ENCODE measurements around the gene PHOX2B.

The PHOX2B gene

GRCh38 chr4:41748571-41749475, at the start of gene PHOX2B:
TSS of gene PHOX2B (minus strand) at chr4:41748725. CDS start at chr4:41748610, 115 bp downstream.
- DNase-seq, result no peak

- DNase-seq, result no peak
Measured at GRCh38 chr4:41797260-41797659, 48.7 kb upstream of the PHOX2B start.

GRCh38 chr4:41796545-41797210, 48.2 kb upstream of the PHOX2B start:
- DNase-seq, result no peak

- DNase-seq, result no peak
Measured at GRCh38 chr4:41795796-41796385, 47.4 kb upstream of the PHOX2B start.

- no peak for DNase-seq
Measured at GRCh38 chr4:41792166-41792565, 43.6 kb upstream of the PHOX2B start.

GRCh38 chr4:41791557-41791956, 43.0 kb upstream of the PHOX2B start:
- no peak for DNase-seq

- no peak for DNase-seq
Measured at GRCh38 chr4:41787931-41788330, 39.4 kb upstream of the PHOX2B start.

GRCh38 chr4:41785665-41786064, 37.1 kb upstream of the PHOX2B start:
- DNase-seq, result no peak

GRCh38 chr4:41784191-41784979, 35.9 kb upstream of the PHOX2B start:
- no peak for DNase-seq

GRCh38 chr4:41776466-41776865, 27.9 kb upstream of the PHOX2B start:
- no peak for DNase-seq

- no peak for DNase-seq
Measured at GRCh38 chr4:41763729-41764128, 15.2 kb upstream of the PHOX2B start.

- DNase-seq, result no peak
Measured at GRCh38 chr4:41758884-41759283, 10.4 kb upstream of the PHOX2B start.

- no peak for DNase-seq
Measured at GRCh38 chr4:41757521-41758156, 9.1 kb upstream of the PHOX2B start.

- DNase-seq, result no peak
Measured at GRCh38 chr4:41753942-41754341, 5.4 kb upstream of the PHOX2B start.

GRCh38 chr4:41752081-41752836, 3.7 kb upstream of the PHOX2B start:
- DNase-seq, result no peak

- DNase-seq, result no peak
Measured at GRCh38 chr4:41751449-41752061, 3.0 kb upstream of the PHOX2B start.

- no peak for DNase-seq
Measured at GRCh38 chr4:41750626-41751448, 2.3 kb upstream of the PHOX2B start.

GRCh38 chr4:41750121-41750625, 1.6 kb upstream of the PHOX2B start:
- no peak for DNase-seq

- DNase-seq, result no peak
Measured at GRCh38 chr4:41749631-41750039, 1.1 kb upstream of the PHOX2B start.

GRCh38 chr4:41748074-41748570, 403 bp downstream of the PHOX2B start:
- no peak for DNase-seq
